Right kidney (tissue), 1 donor: ENCODE measurements around the gene GYS2.

Experiments
- DNase-seq: peaks from one replicate; pipeline ENCODE4 v3.0.0-alpha.2; 2016

GYS2 gene

GRCh38 chr12:21502164-21502496 is 102.5 kb downstream of the GYS2 start:
- no peak for DNase-seq

GRCh38 chr12:21501258-21502163 is 103.1 kb downstream of the GYS2 start, which contains the start of the genes GOLT1B and RECQL:
TSS of gene GOLT1B (plus strand) at chr12:21501789. CDS start at chr12:21501924, 135 bp downstream.
TSS of gene RECQL (minus strand) at chr12:21501635. CDS start at chr12:21499570, 2,065 bp downstream.
- peak; percentile 92 for DNase-seq

GRCh38 chr12:21500786-21501257 is 103.8 kb downstream of the GYS2 start:
- no peak for DNase-seq

- no peak for DNase-seq
Measured at GRCh38 chr12:21499765-21500164, 104.9 kb downstream of the GYS2 start.
